B cell (primary cell): Measurements from ENCODE around the gene PFKFB3. TPM values are rescaled to one million over a fixed set of nuclear protein-coding genes. Genes with fewer than 3 reads are reported as not detected.

Source experiments
- ATAC-seq: fragments of 200-7000 bp; cut with Tn5 transposase; one replicate; pipeline ENCODE4 v1.10.0; 2021; ENCODE audit warnings: low read depth, mild to moderate bottlenecking, moderate number of reproducible peaks, moderate library complexity
- CTCF ChIA-PET: fragments of 350-600 bp; sonication (Branson Sonifier 250); formaldehyde crosslinking; loops from one replicate; lab custom pipeline; 2021; ENCODE audit warnings: antibody characterized with exemption, inconsistent platforms; lab: Charles Lee
- POLR2A ChIA-PET: fragments of 350-600 bp; sonication (Branson Sonifier 250); formaldehyde crosslinking; loops from one replicate; lab custom pipeline; 2021; ENCODE audit warnings: antibody characterized with exemption; lab: Charles Lee
- DNase-seq: peaks from one replicate; pipeline ENCODE4 v3.0.0; 2013
- H2AFZ ChIP-seq: 2 replicates; pipeline ENCODE4 v1.6.1; 2012; ENCODE audit warnings: mild to moderate bottlenecking, low read depth, low read length; ENCODE audit not compliant: insufficient read depth, poor library complexity, severe bottlenecking
- H3K27ac ChIP-seq, 2 donors: 1 replicate in 1 of 2; 2 replicates in 1 of 2; pipeline ENCODE4 v1.5.1; 2012 to 2013; ENCODE audit warnings: low read length in 2 of 2, mild to moderate bottlenecking in 2 of 2, moderate library complexity in 1 of 2
- H3K27me3 ChIP-seq, 4 experiments: fragments of 200-600 bp in 1 of 4; sonication (generic) in 1 of 4; replicated peaks in 1 of 4; 1 replicate in 2 of 4; 2 replicates in 2 of 4; pipeline versions ENCODE4 v1.6.1 to v1.7.0; 2013 to 2016; ENCODE audit warnings: low read length in 3 of 4, mild to moderate bottlenecking in 2 of 4, mixed read lengths in 1 of 4, moderate library complexity in 1 of 4; ENCODE audit not compliant: insufficient read depth in 4 of 4, control insufficient read depth in 3 of 4; ENCODE audit errors: control extremely low read depth in 1 of 4
- H3K36me3 ChIP-seq, 2 experiments: replicated peaks in 1 of 2; 1 replicate in 1 of 2; 2 replicates in 1 of 2; pipeline versions ENCODE4 v1.6.1 to v1.7.1; 2013; ENCODE audit warnings: low read length in 1 of 2; ENCODE audit not compliant: insufficient read depth in 2 of 2, control insufficient read depth in 1 of 2; ENCODE audit errors: control extremely low read depth in 1 of 2, extremely low read depth in 1 of 2
- H3K4me1 ChIP-seq, 2 donors: fragments of 200-600 bp in 1 of 2; sonication (generic) in 1 of 2; 1 replicate in 1 of 2; 2 replicates in 1 of 2; pipeline versions ENCODE4 v1.5.1 to v1.6.1; 2013 to 2017; ENCODE audit warnings: low read length in 2 of 2; ENCODE audit not compliant: control insufficient read depth in 2 of 2, insufficient read depth in 2 of 2
- H3K4me2 ChIP-seq: replicated peaks from 2 replicates; pipeline ENCODE3; 2012; ENCODE audit warnings: mild to moderate bottlenecking, low read depth, low read length; ENCODE audit not compliant: poor library complexity, severe bottlenecking
- H3K4me3 ChIP-seq, 5 experiments: fragments of 200-600 bp in 1 of 5; sonication (generic) in 1 of 5; 1 replicate in 3 of 5; 2 replicates in 2 of 5; pipeline versions ENCODE4 v1.5.1 to v1.7.0; 2011 to 2016; ENCODE audit warnings: low read length in 4 of 5, mild to moderate bottlenecking in 4 of 5, low read depth in 2 of 5, control low read depth in 1 of 5, moderate library complexity in 1 of 5; ENCODE audit not compliant: insufficient read depth in 1 of 5; ENCODE audit errors: control extremely low read depth in 1 of 5, extremely low read depth in 1 of 5
- H3K79me2 ChIP-seq: fragments of 200-600 bp; sonication (generic); one replicate; pipeline ENCODE4 v1.6.0; 2016; ENCODE audit warnings: low read length; ENCODE audit not compliant: control insufficient read depth, insufficient read depth
- H3K9ac ChIP-seq: fragments of 200-600 bp; sonication (generic); 2 replicates; pipeline ENCODE4 v1.6.1; 2017; ENCODE audit warnings: mild to moderate bottlenecking, low read length, moderate library complexity
- H3K9me3 ChIP-seq, 3 donors: one replicate each; pipeline versions ENCODE4 v1.6.1 to v1.7.1; 2013; ENCODE audit warnings: low read length in 2 of 3; ENCODE audit not compliant: control insufficient read depth in 2 of 3, insufficient read depth in 1 of 3; ENCODE audit errors: control extremely low read depth in 1 of 3
- H4K20me1 ChIP-seq: 2 replicates; pipeline ENCODE4 v1.6.0; 2012; ENCODE audit warnings: mild to moderate bottlenecking, low read length; ENCODE audit not compliant: insufficient read depth, control insufficient read depth, poor library complexity, severe bottlenecking
- H3K27ac Mint-ChIP-seq: one replicate; pipeline ENCODE4 v1.8.0; 2021; ENCODE audit warnings: mixed read lengths
- H3K27me3 Mint-ChIP-seq: one replicate; pipeline ENCODE4 v1.8.0; 2021; ENCODE audit warnings: mixed read lengths
- H3K4me1 Mint-ChIP-seq: one replicate; pipeline ENCODE4 v1.8.0; 2021; ENCODE audit warnings: mixed read lengths
- H3K4me3 Mint-ChIP-seq: one replicate; pipeline ENCODE4 v1.8.0; 2021; ENCODE audit warnings: mixed read lengths
- H3K9me3 Mint-ChIP-seq: one replicate; pipeline ENCODE4 v1.8.0; 2022; ENCODE audit warnings: mixed read lengths; ENCODE audit not compliant: insufficient read depth
- CTCF ChIP-seq: fragments of 200-600 bp; IDR thresholded peaks from one replicate; pipeline ENCODE4 v1.8.0; 2022; ENCODE audit warnings: antibody characterized with exemption, mild to moderate bottlenecking
- EZH2 ChIP-seq: IDR thresholded peaks from 2 replicates; pipeline ENCODE4 v1.6.1; 2012; ENCODE audit warnings: borderline replicate concordance, low read depth, mild to moderate bottlenecking, moderate library complexity, low read length; ENCODE audit not compliant: insufficient read depth, poor library complexity, severe bottlenecking
- WGBS: methylation state at CpG from one replicate; pipeline ENCODE4 v1.1.5; 2013; ENCODE audit warnings: missing lambda C conversion rate; ENCODE audit not compliant: insufficient coverage; 5-methylcytosine and 5-hydroxymethylcytosine counted together
- intact Hi-C: fragments of 100-400 bp; cut with micrococcal nuclease; formaldehyde crosslinking; loops from one replicate; pipeline ENCODE4 v1.10.0; 2022
- polyA plus RNA-seq: library from polyadenylated mRNA; depleted of rRNA; stranded (reverse); fragments of >200 nt; gene quantifications from 2 replicates; pipeline ENCODE4 v1.2.3, GENCODE V29; 2012
- total RNA-seq, 2 donors: library from RNA; stranded (reverse); fragments of 120-200 nt in 1 of 2; gene quantifications; 1 replicate in 1 of 2; 2 replicates in 1 of 2; pipeline versions ENCODE4 v1.2.3 to v1.2.4, GENCODE V29; 2013 to 2022

PFKFB3 gene
- total and polyA plus RNA-seq, 2 donors (not counting 1 experiment from before 2014, with no cell fraction given): 13.2 to 239 TPM

- Histone ChIP-seq H3K9me3 (no peaks in the 10 kb centered on the region), H4K20me1 (peaks cover 31% of the 10 kb centered on the region), H3K27me3 (no peaks in the 10 kb centered on the region), H3K36me3 (no peaks in the 10 kb centered on the region), H3K4me3 (peak overlapping the region; percentile 47 to 74 (median 67)), H3K79me2 (peaks cover 19% of the 10 kb centered on the region), H3K4me1 (peaks cover 13 to 29% of the 10 kb centered on the region in 2 donors), H2AFZ (peak overlapping the region; percentile 87), H3K27ac (no peak overlapping the region), H3K9ac (peak overlapping the region; percentile 81), H3K4me2 (peak overlapping the region; percentile 93)
- POLR2A ChIA-PET: interaction anchor here (0.7 to 5.7 kb wide), 5 partner anchors 38 to 199 kb away, joined by 3 to 72 read pairs (median 6); no protein-coding TSS in a partner anchor
- ATAC-seq (peak; percentile 33), DNase-seq (peak; percentile 76)
- peaks cover 22% of the 10 kb centered on the region for H3K4me1 Mint-ChIP-seq
- peak overlapping the region; percentile 86 for H3K27ac Mint-ChIP-seq
- WGBS: 0% methylated on average over 47 of the region's 50 CpGs
- intact Hi-C loops: no loop called here
- H3K4me3 Mint-ChIP-seq: peak overlapping the region; percentile 97
- no peaks in the 10 kb centered on the region for H3K27me3 Mint-ChIP-seq
- CTCF ChIA-PET: interaction anchor here (1.4 to 5.7 kb wide), 17 partner anchors 21 to 209 kb away, joined by 3 to 325 read pairs (median 14); no protein-coding TSS in a partner anchor
- no peak for TF ChIP-seq CTCF
- no peak for TF ChIP-seq EZH2
- no peaks in the 10 kb centered on the region for H3K9me3 Mint-ChIP-seq
These were observed 1.2 kb upstream of the PFKFB3 start for GRCh38 chr10:6201516-6201975.

GRCh38 chr10:6202098-6202683 is 541 bp upstream of the PFKFB3 start:
- no peaks in the 10 kb centered on the region for H3K27me3 ChIP-seq
- TF ChIP-seq EZH2 (no peak), CTCF (no peak)
- no peaks in the 10 kb centered on the region for H3K36me3 ChIP-seq
- Mint-ChIP-seq H3K27ac (peak overlapping the region; percentile 86), H3K27me3 (no peaks in the 10 kb centered on the region), H3K9me3 (no peaks in the 10 kb centered on the region), H3K4me1 (peaks cover 22% of the 10 kb centered on the region), H3K4me3 (peak overlapping the region; percentile 97)
- DNase-seq (no peak), ATAC-seq (no peak)
- H3K27ac ChIP-seq: no peak overlapping the region
- peak overlapping the region; percentile 47 to 74 (median 67) for H3K4me3 ChIP-seq
- peak overlapping the region; percentile 87 for H2AFZ ChIP-seq
- peak overlapping the region; percentile 81 for H3K9ac ChIP-seq
- peaks cover 13 to 29% of the 10 kb centered on the region in 2 donors for H3K4me1 ChIP-seq
- H3K9me3 ChIP-seq: no peaks in the 10 kb centered on the region
- ChIA-PET CTCF (interaction anchor here (0.7 to 5.7 kb wide), 46 partner anchors 11 to 359 kb away, joined by 3 to 325 read pairs (median 5); no protein-coding TSS in a partner anchor), POLR2A (interaction anchor here (0.6 to 5.7 kb wide), 14 partner anchors 39 to 198 kb away, joined by 3 to 72 read pairs (median 4); no protein-coding TSS in a partner anchor)
- peak overlapping the region; percentile 93 for H3K4me2 ChIP-seq
- WGBS: 3% methylated on average over 20 of the region's 29 CpGs
- peaks cover 19% of the 10 kb centered on the region for H3K79me2 ChIP-seq
- intact Hi-C loops: loop anchor here (1.0 to 2.0 kb wide), 4 partner anchors 93 to 199 kb away; no protein-coding TSS in a partner anchor
- peaks cover 31% of the 10 kb centered on the region for H4K20me1 ChIP-seq
